HG03565 (cell line): Measurements from ENCODE around the gene BRD2.
"Not testable (repeated sequence)": the region's sequence is repeated elsewhere in the genome, so short reads cannot be mapped to it uniquely, and the experiment has no call there.

Experiments
- ATAC-seq: cut with Tn5 transposase; IDR thresholded peaks from one replicate; pipeline ENCODE4 v1.9.1; 2021; ENCODE audit warnings: mild to moderate bottlenecking, moderate library complexity; ENCODE audit not compliant: unreplicated experiment

Gene BRD2

DNA sequence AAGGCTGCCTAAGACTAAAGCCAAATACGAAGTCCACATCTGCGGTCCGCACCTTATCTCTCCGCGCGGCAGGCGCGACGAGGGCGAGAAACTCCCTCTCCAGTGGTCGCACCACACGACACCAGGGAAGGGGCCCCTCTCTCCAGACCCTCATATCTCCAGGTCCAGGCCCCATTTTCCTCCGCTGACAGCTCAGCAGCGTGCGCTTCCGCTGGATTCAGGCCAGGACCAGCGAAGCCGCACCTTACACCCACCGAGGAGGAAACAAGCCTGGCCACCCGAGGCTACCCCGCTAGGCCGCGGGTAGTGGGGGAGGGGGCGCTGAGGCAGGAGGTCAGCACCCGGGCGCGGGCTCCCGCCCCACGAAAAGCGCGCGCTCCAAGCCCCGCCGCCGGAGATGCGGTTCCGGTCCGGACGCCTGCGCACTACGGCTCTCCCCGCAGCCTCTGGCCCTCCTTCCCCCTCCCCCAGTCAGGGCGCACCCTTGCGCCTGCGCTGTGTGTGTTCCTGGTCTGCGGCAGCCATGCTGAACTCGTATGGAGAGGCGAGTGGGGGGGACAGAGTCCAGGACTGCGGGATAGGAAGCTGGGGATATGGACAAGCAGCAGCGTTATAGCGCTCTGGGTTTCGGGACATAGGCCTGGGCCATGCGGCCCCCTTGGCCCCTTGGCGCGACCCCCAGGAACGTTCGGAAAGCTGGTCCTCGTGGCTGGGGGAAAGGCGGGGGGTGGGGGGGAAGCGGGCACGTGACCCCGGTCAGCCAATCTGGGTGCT, at the start of gene BRD2:
BRD2 (plus strand) TSS at position 502 of the 774 bp plus-strand sequence. CDS start 4,305 bp downstream, outside the sequence.
- ATAC-seq = peak; percentile 27

DNA sequence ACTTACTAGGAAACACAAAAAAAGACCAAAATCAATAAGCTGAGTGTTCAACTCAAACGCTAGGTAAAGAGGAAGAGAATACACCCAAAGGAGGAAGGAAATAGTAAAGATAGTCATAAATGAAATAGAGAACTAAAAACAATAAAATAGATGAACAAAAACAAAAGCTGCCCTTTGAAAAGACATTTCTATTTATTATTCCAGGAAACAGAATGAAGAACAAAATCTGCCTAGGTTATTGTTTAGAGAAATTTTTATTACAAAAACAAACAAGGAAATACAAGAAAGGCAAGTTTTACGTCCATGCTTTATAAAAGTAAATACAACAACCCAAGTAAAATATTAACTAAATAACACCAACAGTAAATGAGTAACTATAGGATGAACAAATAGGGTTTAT, 47.7 kb upstream of the BRD2 start:
- ATAC-seq = no peak

DNA sequence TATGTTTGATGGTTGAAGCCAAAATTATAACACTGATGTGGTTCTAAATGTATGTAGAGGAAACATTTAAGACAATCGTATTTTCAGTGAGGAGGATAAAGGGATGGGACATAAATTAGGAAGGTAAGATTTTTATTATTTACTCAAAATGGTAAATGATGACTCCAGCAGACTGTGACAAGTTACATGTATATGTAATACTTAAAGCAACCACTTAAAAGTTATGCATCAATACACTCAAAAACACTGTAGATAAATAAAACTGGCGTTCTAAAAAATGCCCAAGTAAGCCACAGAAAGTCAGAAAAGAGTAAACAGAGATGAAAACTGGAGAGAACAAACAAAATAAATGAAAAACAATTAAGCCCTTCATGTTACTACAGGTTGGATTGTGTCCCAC, 46.3 kb upstream of the BRD2 start:
- no peak for ATAC-seq

DNA sequence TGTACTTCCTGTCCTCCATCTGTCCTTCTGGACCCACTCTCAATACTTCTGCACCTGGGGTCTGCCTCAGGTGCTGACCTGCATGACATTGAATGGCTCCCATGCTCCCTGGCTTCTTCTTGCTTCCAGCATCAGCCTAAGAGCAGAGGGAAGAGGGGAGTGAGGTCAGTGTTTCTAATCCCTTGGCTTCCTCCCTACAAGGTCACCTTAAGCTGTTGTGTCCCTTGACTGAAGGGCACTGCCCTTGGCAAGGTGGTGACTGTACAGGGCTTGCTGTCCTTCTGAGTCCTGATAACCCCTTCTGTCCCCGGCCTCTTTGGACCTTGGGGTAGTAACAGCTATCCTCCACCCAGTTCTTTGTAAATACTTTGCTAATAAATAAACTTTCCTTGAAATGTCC, 37.2 kb upstream of the BRD2 start:
- ATAC-seq = no peak

DNA sequence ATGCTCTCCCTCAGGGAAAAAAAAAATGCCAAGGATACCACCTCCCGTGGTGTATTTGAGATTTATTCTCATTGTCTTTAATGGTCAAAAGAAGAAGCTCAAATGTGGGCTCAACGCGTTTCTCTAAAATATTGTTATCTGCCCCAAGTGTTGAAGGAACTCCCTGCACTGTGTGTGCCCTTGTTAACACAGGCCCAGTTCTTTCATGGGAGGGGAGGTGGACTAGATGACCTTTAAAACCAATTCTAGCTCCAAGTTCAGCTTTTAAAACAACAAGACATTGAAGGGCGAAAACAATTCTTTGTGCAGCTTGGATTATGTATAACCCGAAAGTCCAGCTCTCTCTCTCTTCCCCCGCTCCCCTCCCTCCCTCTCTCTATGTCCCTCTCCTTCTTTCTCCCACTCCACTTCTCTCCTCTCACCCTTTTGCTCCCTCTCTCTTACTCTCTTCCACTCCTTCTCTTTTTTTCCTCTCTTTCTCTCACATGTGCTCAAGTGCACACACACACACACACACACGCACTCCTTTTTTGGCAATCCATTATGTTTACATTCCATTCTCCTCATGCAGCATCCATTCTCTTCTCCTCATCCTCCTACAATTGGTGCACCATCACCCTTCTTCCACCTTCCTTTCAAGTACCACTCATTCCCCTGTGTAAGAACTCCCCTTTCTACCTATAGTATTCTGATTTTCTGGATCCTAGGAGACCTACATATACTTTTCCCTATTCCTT, 36.1 kb upstream of the BRD2 start:
- ATAC-seq = no peak

DNA sequence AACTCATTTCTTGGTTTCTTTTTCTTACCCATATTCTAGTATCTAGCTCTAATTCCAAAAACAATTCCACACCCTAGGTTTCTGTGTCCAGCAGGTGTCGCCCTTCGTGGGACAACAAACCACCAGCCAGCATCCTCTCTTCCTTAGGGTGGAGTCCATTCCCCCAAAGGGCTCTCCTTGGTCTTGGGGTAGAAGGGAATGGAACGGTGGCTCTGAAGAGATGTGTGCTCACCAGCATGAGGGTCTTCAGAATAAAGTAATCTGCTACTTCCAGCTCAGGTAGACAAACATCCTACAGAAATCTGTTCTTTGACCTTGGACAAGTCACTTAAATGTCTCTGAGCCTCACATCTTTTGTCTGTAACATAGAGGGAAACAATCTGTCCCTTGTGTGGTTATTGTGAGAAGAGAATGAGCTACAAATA, 34.7 kb upstream of the BRD2 start:
- ATAC-seq = no peak

DNA sequence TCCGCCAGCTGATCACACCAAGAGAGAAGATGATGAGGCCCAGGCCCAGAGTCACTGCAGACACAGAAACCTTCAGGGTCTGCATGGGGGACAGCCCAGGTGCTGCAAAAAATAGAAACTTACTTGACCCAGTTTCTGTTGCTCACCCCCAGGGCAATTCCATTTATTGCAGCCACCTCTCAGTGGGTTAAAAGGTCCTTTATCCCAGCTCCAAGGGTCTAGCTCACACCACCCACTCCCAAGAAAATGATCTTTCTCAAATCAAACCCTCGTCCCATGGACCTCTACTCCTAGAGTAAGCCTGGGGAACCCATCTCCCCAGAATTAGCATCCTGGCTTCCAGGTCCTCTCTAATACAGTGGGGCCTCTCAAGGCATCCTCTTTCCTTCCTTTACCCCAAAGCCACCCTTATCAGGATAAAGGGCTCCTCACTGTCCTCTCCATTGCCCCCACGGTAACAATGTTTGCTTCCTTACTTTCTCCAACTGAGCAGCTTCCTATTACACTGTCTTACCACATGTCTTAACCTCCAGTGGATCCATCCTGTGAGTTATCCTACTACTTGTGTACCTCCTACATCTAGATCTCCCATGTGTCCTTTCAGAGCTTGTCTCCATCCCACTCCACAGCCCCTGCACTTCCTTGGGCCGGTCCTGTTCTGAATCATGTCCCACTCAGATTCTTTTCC, 32.7 kb upstream of the BRD2 start:
- ATAC-seq = no peak

DNA sequence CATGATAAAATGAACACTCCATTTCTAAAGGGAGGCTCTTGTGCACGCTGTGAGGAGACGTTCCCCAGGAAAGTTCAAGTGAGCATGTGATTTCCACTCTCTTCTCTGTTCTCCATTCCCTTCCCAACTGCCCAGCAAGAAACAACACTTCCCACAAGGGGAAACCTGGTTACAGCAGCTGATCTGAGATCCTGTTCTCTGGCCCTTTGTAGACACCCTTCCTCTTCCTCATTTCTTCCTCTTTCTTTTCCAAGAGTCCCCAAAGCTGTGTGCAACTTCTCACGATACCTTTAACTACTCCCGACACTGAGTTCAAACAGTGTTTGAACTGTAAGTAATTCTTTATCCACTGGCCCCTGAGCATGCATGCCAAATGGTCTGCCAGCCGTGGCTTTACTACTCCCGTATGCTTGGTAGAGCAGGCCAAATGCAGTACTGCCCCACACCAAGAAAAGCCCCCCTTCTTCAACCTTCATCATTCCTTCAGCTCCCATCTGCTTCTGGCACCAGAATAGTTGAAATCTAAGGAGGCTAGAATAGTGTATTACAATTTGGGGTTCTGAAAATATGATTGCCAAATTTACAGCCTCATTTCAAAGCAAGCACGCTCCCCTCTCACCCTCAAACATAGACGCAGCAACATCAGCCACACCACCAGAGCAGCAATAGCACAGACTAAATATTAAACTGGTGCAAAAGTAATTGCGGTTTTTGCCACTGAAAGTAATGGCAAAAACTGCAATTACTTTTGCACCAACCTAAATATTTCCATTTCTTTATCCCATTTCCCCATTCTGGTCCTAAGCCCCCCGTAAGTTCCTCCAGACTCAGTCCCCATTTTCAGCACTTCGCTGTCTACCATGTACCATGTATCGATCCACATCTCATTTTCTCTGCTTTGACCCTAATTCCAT, 31.9 kb upstream of the BRD2 start:
- ATAC-seq = no peak

DNA sequence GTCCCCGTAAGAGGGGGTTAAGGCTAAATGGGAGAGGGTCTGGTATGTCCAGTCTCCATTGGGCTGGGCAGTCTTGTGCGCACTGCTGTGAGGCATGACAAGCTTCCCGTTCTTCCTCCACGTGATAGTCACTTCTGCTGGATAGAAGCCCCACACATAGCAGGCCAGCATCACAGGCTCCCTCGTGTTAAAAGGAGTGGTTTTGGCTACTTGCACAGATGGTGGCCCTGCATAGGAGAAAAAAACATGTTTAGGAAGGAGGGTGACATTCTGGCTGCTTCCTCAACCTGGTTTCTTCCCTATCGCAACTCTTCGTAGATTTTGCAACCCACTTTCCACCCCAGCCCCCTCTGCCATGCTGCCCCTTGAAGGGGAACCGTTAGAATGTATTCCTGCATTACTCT, 31.2 kb upstream of the BRD2 start:
- no peak for ATAC-seq

DNA sequence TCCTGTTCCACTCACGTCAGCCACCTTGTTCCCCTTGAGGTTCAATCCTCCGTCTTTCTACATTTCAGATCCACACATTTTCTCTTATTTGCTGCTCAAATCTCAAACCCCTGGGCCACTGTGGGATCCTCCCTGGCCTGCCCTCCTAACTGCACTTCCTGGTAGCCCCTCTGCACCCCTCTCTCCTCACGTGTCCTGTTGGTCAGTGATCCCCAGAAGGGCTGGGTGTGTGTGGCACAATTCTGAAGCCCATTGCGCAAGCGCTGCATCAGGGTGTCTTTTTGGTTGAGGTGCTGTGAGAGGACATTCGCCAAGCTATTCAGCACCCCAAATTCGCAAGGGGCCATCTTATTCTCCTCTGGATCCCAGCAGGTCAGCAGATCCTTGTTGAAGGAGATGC, 29.9 kb upstream of the BRD2 start:
- ATAC-seq = no peak

DNA sequence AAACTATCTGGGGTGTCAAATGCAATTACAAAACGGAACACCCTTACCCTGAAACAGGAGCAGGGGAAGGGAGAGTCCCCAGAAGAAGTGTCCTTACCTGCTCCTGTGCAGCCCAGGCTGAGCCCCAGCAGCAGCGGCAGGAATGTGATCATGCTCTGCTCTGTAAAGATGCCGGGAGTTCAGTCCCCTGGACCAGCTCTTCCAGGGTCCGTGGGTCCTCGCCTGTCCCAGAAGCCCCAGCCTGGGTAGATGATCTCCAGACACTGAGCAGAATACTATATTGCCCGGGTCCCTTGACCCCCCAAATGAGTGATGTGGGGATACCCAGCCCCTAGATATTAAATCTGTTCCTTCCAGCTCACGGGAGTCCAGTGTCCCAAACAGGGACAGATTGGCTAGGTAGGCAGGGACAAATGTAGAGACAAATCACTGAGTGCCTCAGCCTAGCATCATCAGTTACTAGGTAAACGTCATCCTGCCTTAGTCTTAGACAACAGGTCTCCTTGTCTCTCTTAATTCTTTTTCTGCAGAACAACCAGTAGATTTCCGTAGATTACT, 27.7 kb upstream of the BRD2 start, which contains the start of gene HLA-DMB:
HLA-DMB (minus strand) TSS at position 373 of the 558 bp plus-strand sequence; CDS start at position 152, 221 bp downstream.
- peak; percentile 45 for ATAC-seq

DNA sequence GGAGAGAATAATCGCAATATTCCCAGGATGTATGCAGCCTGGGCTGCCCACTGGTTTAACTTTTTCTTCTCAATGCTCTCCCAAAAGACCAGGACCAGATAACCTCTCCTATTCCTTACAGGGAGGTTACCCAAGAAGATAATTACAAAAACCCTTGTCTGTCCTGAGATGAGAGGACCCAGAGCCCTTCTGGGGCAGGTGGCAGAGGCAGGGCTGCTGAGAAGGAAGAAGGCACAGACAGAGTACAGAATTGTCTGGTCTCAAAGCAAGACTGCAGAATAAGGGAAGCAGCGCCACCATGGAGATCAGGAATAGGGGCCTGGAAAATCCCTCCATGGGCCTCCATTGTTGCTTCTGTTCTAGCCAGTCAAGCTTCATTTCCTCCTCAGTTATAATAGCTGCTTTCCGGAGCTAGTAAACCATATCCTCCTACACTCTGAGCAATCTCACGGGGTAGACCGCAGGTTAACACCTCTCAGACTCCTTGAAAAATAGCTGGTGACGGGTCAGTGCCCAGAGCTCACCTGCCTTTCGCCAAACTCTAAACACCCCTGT, 27.1 kb upstream of the BRD2 start:
- peak; percentile 40 for ATAC-seq

DNA sequence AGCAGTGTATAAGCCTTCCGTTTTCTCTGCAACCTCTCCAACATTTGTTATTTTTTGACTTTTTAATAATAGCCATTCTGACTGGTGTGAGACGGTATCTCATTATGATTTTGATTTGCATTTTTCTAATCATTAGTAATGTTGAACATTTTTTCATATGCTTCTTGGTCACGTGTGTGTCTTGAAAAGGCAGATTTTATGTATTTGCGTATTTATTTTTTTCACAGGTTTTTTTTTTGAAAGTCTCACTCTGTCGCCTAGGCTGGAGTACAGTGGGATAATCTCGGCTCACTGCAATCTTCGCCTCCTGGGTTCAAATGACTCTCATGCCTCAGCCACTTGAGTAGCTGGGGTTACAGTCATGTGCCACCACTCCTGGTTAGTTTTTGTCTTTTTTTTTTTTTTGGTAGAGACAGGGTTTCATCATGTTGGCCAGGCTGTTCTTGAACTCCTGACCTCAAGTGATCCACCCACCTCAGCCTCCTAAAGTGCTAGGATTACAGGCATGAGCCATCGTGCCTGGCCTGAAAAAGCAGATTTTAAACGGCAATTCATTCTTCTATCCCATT, 25.8 kb upstream of the BRD2 start:
- not testable (repeated sequence) for ATAC-seq

DNA sequence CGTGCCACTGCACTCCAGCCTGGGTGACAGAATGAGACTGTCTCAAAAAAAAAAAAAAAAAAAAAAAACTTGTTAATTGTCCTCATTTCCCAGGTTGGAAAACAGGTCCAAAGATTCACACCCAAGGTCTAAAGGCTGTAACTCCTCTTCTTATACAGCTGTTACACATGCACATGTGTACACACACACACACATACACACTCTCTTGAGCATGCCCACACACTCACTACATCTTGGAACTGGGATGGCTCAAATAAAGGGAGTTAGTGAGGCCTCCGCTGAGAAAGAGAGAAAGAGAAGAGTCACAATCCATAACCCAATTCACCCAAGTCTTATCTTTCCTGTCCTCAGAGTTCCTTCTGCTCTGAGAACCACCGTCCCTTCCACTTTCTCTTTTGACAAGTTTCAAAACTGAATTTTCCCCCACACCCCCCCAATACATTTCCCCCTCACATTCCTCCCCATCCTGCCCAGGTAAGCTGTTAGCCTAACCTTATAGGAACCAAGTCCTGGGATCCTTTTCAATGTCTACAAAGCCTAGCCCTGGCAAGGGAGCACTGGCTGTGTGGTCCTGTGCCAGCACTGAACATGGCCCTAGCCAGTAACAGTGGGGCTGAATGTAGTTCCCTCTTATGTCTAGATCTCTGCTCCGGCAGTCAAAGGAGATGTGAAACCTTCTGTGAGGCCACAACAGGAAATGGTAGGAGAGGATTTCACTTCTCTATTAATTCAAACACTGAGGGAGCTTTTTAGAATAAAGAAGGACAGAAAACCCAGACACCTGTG, 24.3 kb upstream of the BRD2 start:
- peak; percentile 31 for ATAC-seq

DNA sequence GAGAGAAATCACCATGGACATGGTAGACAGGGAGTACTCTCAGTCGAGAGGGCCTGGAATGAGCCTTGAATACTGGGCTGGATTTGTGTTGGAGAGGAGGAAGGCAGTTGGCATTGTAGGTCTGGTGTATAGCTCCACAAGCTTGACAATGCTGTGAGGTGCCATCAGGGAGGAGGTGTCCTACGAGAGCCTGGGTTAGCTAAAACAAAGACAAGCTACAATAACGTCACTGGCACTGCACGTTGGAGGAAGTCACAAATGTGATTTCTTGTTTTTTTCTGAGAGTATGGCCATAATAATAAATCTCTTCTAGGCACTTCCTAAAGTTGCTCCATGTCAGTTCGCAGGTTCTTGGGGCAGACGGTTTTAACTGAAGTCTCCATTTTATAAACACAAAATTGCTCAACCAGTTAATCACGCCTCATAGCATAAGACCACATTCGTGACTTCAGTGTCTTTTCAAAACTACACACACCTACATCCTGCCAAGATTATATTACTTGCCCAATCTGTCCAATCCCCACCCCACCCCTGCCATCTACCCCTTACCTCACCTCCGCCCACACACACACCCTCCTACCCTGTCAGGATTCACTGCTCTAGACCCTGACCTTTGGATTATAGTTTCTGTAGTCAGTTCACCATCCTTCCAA, 23.2 kb upstream of the BRD2 start:
- ATAC-seq = no peak

DNA sequence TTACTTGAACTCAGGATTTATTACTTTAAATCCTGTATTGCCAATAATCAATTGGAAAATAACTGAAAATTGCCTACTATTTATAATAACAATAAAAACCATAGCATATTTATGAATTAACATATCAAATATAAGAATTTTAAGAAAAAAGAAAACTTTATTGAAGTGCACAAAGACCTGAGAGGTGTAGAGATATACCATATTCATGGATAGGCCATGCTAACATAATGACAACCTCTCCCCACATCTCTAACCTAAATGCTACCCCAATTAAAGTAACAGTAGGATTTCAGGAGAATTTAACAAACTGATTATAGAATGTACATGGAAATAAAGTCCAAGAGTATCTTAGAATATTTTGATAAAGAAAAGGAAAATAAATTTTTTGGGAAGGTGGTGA, 22.4 kb upstream of the BRD2 start:
- no peak for ATAC-seq

DNA sequence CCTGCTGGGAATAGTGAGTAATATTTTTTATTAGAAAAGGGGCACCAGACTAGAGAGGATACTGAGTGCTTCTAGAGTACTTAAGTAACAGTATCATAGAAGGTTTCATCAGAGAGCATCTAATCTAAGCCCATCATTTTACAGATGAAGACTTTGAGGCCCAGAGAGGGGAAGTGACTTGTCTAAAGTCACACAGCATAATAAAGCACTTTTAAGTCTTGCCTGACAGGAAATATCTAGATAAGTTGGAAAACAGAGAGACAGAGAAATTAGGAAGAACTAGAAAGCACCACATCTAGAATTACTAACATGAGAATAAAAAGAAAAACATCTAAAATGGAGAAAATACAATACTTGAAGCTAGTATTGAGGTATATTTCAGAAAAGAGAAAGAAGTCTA, 21.5 kb upstream of the BRD2 start:
- ATAC-seq = no peak
